OCI-LY7 (cell line): ENCODE measurements around the gene TDRD12.
"Not testable (repeated sequence)": the region's sequence is repeated elsewhere in the genome, so short reads cannot be mapped to it uniquely, and the experiment has no call there.

Experiments
- EZH2phosphoT487 ChIP-seq: fragments of 200-600 bp; sonication (generic); IDR thresholded peaks from 2 replicates; pipeline ENCODE4 v1.6.1; 2018; ENCODE audit warnings: low read depth, borderline replicate concordance, mild to moderate bottlenecking, mixed run types, antibody characterized with exemption, low read length, moderate library complexity, mixed read lengths
- TF ChIP-seq, protein P1 (sequence below): fragments of 200-600 bp; sonication (generic); conservative IDR thresholded peaks from 2 replicates; pipeline ENCODE4 v1.5.1; 2014; ENCODE audit warnings: mild to moderate bottlenecking, antibody characterized with exemption, low read length, moderate library complexity, mixed read lengths

DNA sequence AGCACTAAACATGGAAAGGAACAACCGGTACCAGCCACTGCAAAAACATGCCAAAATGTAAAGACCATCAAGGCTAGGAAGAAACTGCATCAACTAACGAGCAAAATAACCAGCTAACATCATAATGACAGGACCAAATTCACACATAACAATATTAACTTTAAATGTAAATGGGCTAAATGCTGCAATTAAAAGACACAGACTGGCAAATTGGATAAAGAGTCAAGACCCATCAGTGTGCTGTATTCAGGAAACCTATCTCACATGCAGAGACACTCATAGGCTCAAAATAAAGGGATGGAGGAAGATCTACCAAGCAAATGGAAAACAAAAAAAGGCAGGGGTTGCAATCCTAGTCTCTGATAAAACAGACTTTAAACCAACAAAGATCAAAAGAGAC is 128.5 kb downstream of the TDRD12 start:
- TF ChIP-seq, protein P1, sequence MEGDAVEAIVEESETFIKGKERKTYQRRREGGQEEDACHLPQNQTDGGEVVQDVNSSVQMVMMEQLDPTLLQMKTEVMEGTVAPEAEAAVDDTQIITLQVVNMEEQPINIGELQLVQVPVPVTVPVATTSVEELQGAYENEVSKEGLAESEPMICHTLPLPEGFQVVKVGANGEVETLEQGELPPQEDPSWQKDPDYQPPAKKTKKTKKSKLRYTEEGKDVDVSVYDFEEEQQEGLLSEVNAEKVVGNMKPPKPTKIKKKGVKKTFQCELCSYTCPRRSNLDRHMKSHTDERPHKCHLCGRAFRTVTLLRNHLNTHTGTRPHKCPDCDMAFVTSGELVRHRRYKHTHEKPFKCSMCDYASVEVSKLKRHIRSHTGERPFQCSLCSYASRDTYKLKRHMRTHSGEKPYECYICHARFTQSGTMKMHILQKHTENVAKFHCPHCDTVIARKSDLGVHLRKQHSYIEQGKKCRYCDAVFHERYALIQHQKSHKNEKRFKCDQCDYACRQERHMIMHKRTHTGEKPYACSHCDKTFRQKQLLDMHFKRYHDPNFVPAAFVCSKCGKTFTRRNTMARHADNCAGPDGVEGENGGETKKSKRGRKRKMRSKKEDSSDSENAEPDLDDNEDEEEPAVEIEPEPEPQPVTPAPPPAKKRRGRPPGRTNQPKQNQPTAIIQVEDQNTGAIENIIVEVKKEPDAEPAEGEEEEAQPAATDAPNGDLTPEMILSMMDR = not testable (repeated sequence)
- not testable (repeated sequence) for TF ChIP-seq EZH2phosphoT487
